Fibroblast of peridontal ligament (primary cell): ENCODE measurements around the gene LGALS3.
A peak's percentile ranks its signal among the peaks of the same experiment; 100 is the strongest.
"Not testable (repeated sequence)": the region's sequence is repeated elsewhere in the genome, so short reads cannot be mapped to it uniquely, and the experiment has no call there.

Source experiments
- DNase-seq: peaks from one replicate; pipeline ENCODE4 v3.0.0-alpha.2; 2010; ENCODE audit errors: extremely low read depth

The LGALS3 gene

GRCh38 chr14:55129086-55129427, at the start of gene LGALS3:
LGALS3 (plus strand) TSS chr14:55129252; CDS start chr14:55137374, 8,122 bp downstream.
- DNase-seq: peak; percentile 41

DNA sequence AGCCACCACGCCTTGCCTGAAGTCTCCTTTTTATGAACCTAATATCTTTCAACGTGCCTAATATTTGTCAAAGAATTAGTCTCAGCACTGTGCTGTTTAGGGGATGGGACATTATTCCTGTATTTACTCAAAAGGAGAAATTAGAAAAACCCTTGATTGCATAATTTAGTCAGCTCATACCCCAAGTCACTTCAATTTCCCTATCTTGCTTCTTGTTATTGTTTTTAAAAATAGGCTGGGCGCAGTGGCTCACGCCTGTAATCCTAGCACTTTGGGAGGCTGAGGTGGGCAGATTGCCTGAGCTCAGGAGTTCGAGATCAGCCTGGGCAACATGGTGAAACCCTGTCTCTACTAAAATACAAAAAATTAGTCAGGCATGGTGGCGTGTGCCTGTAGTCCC, 49.1 kb upstream of the LGALS3 start:
- not testable (repeated sequence) for DNase-seq

DNA sequence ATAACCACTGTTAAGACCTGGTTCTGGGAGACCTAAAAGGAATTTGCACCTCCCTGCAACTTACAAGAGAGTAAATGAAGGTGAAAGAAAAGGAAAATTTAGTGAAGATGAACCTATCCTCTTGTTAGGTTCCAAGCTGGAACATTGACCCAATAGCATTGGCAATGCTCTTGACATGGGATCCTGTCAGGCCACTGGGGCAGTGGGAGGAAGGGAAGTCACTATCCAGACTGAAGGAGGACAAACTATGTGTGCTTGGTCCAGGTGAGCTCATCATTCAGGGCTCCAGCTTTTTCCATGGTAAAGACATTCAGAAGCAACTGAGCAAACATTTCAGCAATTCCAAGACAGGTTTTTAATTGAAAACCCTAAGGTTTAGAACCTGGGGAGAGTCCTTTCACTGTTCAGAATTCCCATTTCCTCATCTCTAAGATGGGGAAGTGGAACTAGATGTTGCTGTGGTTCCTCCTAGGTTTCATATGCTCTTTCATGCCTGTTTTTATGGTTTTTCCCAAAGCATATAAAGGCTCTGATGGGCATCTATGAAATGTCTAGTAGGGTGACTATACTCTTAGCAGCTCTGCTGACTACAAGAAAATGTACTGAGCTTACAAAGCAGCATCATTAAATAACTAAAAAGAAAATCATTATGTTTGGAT, 44.5 kb upstream of the LGALS3 start:
- DNase-seq: no peak

- DNase-seq: peak; percentile 32
These were observed 43.9 kb upstream of the LGALS3 start for GRCh38 chr14:55085060-55085660.

DNA sequence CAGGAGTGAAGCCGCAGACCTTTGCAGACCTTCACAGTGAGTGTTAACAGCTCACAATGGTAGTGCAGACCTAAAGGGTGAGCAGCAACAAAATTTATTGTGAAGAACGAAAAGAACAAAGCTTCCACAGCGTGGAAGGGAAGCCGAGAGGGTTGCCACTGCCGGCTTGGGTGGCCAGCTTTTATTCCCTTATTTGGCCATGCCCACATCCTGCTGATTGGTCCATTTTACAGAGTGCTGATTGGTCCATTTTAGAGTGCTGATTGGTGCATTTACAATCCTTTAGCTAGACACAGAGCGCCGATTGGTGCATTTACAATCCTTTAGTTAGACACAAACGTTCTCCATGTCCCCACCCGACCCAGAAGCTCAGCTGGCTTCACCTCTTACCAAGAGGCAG, 42.1 kb upstream of the LGALS3 start:
- no peak for DNase-seq

DNA sequence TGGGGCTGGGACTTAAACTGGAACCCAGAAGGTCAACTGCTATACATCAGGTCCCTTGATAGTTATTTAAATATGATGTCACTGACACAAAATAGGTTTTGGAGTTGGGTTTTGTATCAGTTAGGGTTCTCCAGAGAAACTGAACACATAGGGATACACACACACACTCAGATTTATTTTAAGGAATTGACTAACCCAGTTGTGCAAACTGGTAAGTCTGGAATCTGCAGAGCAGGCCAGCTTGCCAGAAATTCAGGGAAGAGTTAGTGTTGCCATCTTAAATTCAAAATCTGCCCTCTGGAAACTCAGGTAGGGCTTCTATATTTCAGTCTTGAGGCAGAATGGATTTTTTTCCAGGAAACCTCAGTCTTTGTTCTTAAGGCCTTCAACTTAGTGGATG, 40.7 kb upstream of the LGALS3 start:
- DNase-seq: peak; percentile 64

GRCh38 chr14:55092341-55092740, 36.7 kb upstream of the LGALS3 start:
- peak; percentile 86 for DNase-seq

GRCh38 chr14:55094292-55095157, 34.5 kb upstream of the LGALS3 start:
- peak; percentile 60 for DNase-seq

- no peak for DNase-seq
These were observed 31.0 kb upstream of the LGALS3 start for GRCh38 chr14:55097881-55098560.

DNA sequence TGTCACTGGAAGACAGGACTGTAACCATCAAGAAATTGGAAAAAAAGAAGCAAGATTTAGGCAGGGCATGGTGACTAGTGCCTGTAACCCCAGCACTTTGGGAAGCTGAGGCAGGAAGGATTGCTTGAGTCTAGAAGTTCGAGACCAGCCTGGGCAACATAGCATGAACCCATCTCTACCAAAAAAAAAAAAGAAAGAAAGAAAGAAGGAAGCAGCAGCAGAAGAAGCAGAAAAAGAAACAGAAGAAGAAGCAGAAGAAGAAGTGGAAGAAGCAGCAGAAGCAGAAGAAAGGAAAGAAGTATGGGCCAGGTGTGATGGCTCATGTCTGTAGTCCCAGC, 30.5 kb upstream of the LGALS3 start:
- DNase-seq: no peak

DNA sequence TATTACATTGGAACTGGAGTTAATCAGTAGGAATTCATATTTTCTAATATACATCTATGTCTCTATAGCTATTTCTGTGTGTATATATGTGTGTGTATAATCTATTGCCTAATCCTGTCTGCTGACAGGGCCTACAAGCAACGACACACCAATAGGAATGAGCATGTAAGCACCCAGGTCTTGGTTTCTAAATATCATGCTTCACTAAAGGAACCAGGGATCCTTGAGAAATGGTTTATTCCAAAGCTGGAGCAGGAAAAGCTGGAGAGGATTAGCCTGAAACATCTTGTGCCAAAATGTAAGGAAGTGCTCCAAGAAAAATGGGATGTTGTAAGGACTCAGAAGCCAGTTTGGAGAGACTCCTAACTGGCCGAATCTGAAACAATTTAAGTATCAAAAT, 29.3 kb upstream of the LGALS3 start:
- DNase-seq: peak; percentile 97

GRCh38 chr14:55101698-55102097, 27.4 kb upstream of the LGALS3 start:
- DNase-seq: no peak

GRCh38 chr14:55102141-55102621, 26.9 kb upstream of the LGALS3 start:
- DNase-seq: peak; percentile 100

DNA sequence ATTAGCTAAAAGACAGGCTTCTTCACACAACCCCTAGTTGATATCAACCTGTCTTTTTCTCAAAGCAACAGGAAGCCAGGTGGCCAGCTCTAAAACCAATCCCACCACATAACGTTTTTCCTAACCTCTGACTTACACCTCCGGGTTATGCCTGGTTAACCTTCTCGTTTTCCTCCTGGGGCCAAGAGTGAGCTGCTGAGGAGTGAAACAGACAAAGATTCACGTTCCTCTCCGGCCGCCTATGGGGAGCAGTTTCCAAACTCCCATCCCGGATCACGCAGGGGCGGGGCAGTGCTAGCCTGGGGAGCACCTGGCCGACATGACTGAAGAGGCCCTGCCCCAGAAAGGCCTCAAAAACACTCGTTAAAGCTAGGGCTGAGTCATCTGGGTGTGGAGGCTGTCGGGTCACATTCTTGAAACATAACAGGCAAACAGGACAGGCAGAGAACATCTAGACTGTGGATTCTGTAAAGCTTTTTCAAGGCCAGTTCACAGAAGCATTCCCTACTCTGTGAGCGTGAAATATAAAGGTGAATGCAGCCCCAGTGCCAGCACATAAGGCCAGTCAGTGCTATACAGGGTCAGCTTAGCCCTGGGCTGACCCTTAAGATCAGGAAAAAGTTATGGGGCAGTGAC, 25.9 kb upstream of the LGALS3 start:
- peak; percentile 90 for DNase-seq

- no peak for DNase-seq
These were observed 24.8 kb upstream of the LGALS3 start for GRCh38 chr14:55103971-55104954.

GRCh38 chr14:55105991-55106390, 23.1 kb upstream of the LGALS3 start:
- DNase-seq: no peak

DNA sequence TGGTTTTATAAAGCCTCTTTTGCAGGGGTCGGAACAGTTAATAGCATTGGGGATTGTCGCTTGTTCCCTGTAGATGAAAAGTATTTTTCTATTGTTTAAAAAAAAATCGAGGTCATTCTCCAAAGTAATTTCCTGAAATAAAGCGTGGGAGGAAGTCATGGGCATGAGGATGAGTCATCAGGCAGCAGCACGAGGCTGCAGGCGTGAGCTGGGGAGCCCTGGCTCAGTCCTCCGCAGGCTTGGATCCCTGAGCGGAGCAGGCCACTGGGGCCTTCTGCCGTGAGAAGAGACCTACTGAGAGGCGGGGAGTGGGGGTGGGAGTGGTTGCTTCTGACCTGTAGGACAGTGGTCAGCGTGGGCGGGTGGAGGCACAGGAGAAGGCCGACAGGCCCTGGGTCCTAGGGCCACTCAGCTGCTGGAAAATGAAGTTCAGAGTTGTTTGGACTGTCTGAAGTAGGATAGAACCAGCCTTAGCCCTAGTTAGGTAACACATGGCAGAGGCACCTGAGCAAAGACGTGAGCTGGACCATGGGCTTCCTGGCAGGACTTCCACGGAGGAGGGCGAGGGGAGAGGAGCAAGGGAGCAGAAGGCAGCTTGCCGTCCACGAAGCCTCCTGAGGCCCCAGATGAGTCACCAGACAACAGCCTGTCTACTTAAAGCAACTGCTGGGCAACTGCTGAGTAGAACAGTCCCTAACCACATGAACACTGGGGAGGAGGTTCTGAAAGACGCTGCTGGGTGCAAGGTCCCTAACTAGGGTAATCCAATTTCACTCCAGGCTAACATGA, 21.1 kb upstream of the LGALS3 start:
- DNase-seq: peak; percentile 97

DNA sequence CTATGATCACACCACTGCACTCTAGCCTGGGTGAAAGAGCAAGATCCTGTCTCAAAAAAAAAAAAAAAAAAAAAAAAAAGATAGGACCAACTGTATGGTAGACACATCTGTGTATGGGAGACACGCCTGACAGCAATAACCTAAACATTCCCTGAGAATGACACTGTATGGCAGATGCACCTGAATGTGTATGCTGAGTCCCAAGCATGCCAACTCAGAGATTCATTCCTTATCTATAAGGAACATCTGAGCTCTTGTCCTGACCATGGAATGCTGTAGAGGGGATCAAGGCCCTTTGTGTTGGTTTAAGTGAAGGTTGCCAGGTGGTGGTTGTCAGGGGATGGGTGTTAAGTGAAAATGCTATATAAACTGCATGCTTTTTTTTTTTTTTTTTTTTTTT, 19.2 kb upstream of the LGALS3 start:
- DNase-seq: no peak

DNA sequence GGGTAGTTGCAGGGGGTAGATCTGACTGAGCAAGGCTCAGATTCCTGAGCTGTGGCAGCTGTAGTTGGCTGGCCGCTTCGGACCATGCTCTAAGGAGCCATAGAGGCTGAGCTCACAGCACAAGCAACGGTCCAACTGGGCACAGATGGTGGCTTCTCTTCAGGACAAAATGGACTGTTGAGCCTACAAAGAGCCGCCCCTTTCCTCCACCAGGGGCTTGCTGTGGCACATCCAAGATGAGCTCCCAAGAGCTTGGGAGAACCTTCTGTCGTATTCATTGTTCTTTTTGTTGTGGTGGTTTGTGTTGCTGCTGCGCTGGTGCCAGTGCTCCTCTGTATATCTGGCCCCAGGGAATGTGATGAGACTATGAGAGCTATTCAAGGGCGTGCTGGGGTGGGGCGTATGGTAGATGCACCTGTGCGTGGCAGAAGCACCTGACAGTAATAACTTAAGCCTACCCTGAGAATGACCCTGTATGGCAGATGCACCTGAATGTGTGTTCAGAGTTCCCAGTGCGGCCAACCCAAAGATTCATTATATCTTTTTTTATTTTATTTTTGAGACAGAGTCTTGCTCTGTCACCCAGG, 17.8 kb upstream of the LGALS3 start:
- no peak for DNase-seq
